GM19035 (cell line): ENCODE data around the gene CTNS.

Experiments
- ATAC-seq: cut with Tn5 transposase; IDR thresholded peaks from one replicate; pipeline ENCODE4 v1.9.1; 2021; ENCODE audit not compliant: unreplicated experiment

Gene CTNS

GRCh38 chr17:3636154-3636907 is at the start of gene CTNS, which contains the start of gene SHPK:
Gene CTNS, plus strand, starts transcription at chr17:3636760. Its CDS starts 3,447 bp downstream, at chr17:3640207.
Gene SHPK, minus strand, starts transcription at chr17:3636250. Its CDS starts 31 bp downstream, at chr17:3636219.
- ATAC-seq: peak; percentile 95

GRCh38 chr17:3589784-3590183 is 46.8 kb upstream of the CTNS start:
- no peak for ATAC-seq

- ATAC-seq: no peak
These were observed 46.3 kb upstream of the CTNS start for GRCh38 chr17:3590231-3590630.

- no peak for ATAC-seq
These were observed 45.8 kb upstream of the CTNS start for GRCh38 chr17:3590768-3591167.

GRCh38 chr17:3592216-3592860 is 44.2 kb upstream of the CTNS start:
- ATAC-seq: no peak

- no peak for ATAC-seq
These were observed 43.2 kb upstream of the CTNS start for GRCh38 chr17:3593384-3593783.

GRCh38 chr17:3594051-3594800 is 42.3 kb upstream of the CTNS start:
- no peak for ATAC-seq

- no peak for ATAC-seq
These were observed 41.6 kb upstream of the CTNS start for GRCh38 chr17:3594976-3595375.

GRCh38 chr17:3596804-3597464 is 39.6 kb upstream of the CTNS start:
- ATAC-seq: no peak

GRCh38 chr17:3598078-3598477 is 38.5 kb upstream of the CTNS start:
- no peak for ATAC-seq

- ATAC-seq: no peak
These were observed 35.9 kb upstream of the CTNS start for GRCh38 chr17:3600529-3601205.

- ATAC-seq: no peak
These were observed 34.1 kb upstream of the CTNS start for GRCh38 chr17:3602499-3602898.

- no peak for ATAC-seq
These were observed 33.3 kb upstream of the CTNS start for GRCh38 chr17:3603119-3603869.

GRCh38 chr17:3603870-3604259 is 32.7 kb upstream of the CTNS start:
- no peak for ATAC-seq

GRCh38 chr17:3609689-3610088 is 26.9 kb upstream of the CTNS start:
- ATAC-seq: no peak

- no peak for ATAC-seq
These were observed 26.0 kb upstream of the CTNS start for GRCh38 chr17:3610523-3610922.

- ATAC-seq: no peak
These were observed 23.4 kb upstream of the CTNS start for GRCh38 chr17:3613124-3613523.

- ATAC-seq: no peak
These were observed 21.2 kb upstream of the CTNS start for GRCh38 chr17:3615160-3615870.

GRCh38 chr17:3621146-3621720 is 15.3 kb upstream of the CTNS start:
- ATAC-seq: no peak
